GM10248 (cell line): ENCODE results near the gene SSH2.

Experiments used
- CTCF ChIA-PET: fragments of 300-600 bp; sonication (Branson Sonifier 250); formaldehyde crosslinking; extraction: SDS; loops from one replicate; lab custom pipeline; 2021; ENCODE audit warnings: antibody characterized with exemption; lab: Yijun Ruan, JAX
- POLR2A ChIA-PET: fragments of 350-650 bp; sonication (Branson Sonifier 250); formaldehyde crosslinking; extraction: SDS; loops from one replicate; lab custom pipeline; 2020; ENCODE audit warnings: antibody characterized with exemption; lab: Yijun Ruan, JAX
- DNase-seq: peaks from one replicate; pipeline ENCODE4 v3.0.0; 2012; ENCODE audit errors: extremely low spot score
- CTCF ChIP-seq: IDR thresholded peaks from 2 replicates; pipeline ENCODE4 v1.5.1; 2012; ENCODE audit warnings: mild to moderate bottlenecking, low read depth; ENCODE audit errors: extremely low read depth, missing control alignments, control extremely low read depth

SSH2 gene

GRCh38 chr17:29698837-29699236 lies 231.2 kb downstream of the SSH2 start:
- no peak for DNase-seq
- ChIA-PET CTCF (interaction anchor here (1.0 to 2.8 kb wide), 15 partner anchors 11 to 232 kb away, joined by 3 to 13 read pairs (median 6); no protein-coding TSS in a partner anchor), POLR2A (no interaction called here)
- TF ChIP-seq CTCF, result no peak

GRCh38 chr17:29698019-29698777 lies 231.8 kb downstream of the SSH2 start:
- POLR2A ChIA-PET, result no interaction called here
- no peak for DNase-seq
- CTCF ChIA-PET, result interaction anchor here (1.0 to 2.8 kb wide), 13 partner anchors 10 to 233 kb away, joined by 3 to 13 read pairs (median 6); no protein-coding TSS in a partner anchor
- no peak for TF ChIP-seq CTCF

- TF ChIP-seq CTCF, result no peak
- ChIA-PET CTCF (interaction anchor here (2.8 kb wide), 1 partner anchor 15 kb away, joined by 6 read pairs; no protein-coding TSS in a partner anchor), POLR2A (no interaction called here)
- no peak for DNase-seq
Observed at GRCh38 chr17:29697371-29697770, 232.7 kb downstream of the SSH2 start.

GRCh38 chr17:29694918-29695563 lies 235.0 kb downstream of the SSH2 start:
- no peak for DNase-seq
- ChIA-PET POLR2A (no interaction called here), CTCF (no interaction called here)
- no peak for TF ChIP-seq CTCF

- TF ChIP-seq CTCF, result no peak
- ChIA-PET POLR2A (no interaction called here), CTCF (interaction anchor here (0.8 to 1.1 kb wide), 2 partner anchors 12 to 19 kb away, joined by 3 to 6 read pairs; no protein-coding TSS in a partner anchor)
- no peak for DNase-seq
Observed at GRCh38 chr17:29693751-29694150, 236.3 kb downstream of the SSH2 start.

- CTCF ChIA-PET, result interaction anchor here (1.0 to 2.4 kb wide), 3 partner anchors 11 to 18 kb away, joined by 3 to 13 read pairs (median 8); no protein-coding TSS in a partner anchor
- TF ChIP-seq CTCF, result no peak
- POLR2A ChIA-PET, result no interaction called here
- DNase-seq, result no peak
Observed at GRCh38 chr17:29687596-29687995, 242.4 kb downstream of the SSH2 start.
